Urothelium cell line (cell line): ENCODE measurements around the gene TUBGCP4.
A peak's percentile ranks its signal among the peaks of the same experiment; 100 is the strongest.
"Not testable (repeated sequence)": the region's sequence is repeated elsewhere in the genome, so short reads cannot be mapped to it uniquely, and the experiment has no call there.

Experiments used
- DNase-seq: peaks from one replicate; pipeline ENCODE4 v3.0.0; 2011; ENCODE audit warnings: low spot score, mixed read lengths
- FAIRE-seq: peaks from 2 replicates; lab custom pipeline; 2011; peaks lifted over from hg19 to GRCh38; lab: Jason Lieb, UNC

Gene TUBGCP4, protein sequence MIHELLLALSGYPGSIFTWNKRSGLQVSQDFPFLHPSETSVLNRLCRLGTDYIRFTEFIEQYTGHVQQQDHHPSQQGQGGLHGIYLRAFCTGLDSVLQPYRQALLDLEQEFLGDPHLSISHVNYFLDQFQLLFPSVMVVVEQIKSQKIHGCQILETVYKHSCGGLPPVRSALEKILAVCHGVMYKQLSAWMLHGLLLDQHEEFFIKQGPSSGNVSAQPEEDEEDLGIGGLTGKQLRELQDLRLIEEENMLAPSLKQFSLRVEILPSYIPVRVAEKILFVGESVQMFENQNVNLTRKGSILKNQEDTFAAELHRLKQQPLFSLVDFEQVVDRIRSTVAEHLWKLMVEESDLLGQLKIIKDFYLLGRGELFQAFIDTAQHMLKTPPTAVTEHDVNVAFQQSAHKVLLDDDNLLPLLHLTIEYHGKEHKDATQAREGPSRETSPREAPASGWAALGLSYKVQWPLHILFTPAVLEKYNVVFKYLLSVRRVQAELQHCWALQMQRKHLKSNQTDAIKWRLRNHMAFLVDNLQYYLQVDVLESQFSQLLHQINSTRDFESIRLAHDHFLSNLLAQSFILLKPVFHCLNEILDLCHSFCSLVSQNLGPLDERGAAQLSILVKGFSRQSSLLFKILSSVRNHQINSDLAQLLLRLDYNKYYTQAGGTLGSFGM

GRCh38 chr15:43370975-43371974 is at the start of gene TUBGCP4, which contains the start of gene ZSCAN29:
TUBGCP4 (plus strand) TSS chr15:43371101; CDS start chr15:43371355, 254 bp downstream.
ZSCAN29 (minus strand) TSS chr15:43371043; CDS start chr15:43369913, 1,130 bp downstream.
- DNase-seq (peak; percentile 97), FAIRE-seq (no peak)

GRCh38 chr15:43325039-43325684 is 45.7 kb upstream of the TUBGCP4 start:
- FAIRE-seq, result no peak

GRCh38 chr15:43329217-43329959 is 41.5 kb upstream of the TUBGCP4 start:
- peak; percentile 14 for DNase-seq
- FAIRE-seq, result peak; percentile 23

More at GRCh38 chr15:43325039-43325684, 45.7 kb upstream of the TUBGCP4 start:
- DNase-seq, result no peak

DNA sequence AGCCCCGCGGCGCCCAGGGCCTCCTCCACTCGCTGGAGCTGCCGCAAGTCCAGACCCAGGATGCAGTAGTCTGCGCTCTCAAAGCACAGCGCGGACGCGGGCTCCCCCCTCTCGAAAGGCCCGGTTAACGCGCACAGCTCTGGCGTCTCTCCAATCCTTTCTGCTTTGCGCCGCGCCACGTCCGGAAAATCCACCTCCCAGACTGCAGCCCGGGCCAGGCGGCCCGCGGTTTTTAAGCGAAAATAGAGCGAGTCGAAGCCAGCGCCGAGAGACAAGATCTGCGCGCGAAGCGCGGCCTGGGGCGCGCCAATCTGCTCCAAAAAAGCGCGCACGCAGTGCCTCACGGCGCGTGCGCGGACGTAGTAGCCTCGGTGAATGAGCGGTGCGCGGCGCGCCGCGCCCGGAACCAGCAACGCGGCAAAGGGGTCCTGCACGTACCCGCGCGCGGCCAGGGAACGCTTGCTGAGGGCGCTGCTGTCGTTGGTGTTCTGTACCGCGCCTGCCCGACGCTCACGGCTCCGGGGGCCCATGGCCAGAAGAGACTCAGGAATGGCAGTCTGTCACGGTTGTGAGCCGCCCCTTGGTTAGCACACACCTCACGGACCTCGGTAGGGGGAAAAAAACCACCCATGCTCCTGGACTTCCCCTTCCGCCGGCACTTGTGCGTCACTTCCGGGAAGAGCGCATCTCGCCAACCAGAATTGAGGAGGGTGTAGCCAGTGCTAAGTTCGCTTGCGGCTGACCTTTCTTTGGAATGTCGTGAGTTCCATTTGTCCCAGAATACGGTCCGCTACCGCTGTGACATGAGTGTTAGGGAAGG is 40.7 kb upstream of the TUBGCP4 start, which contains the start of gene LCMT2:
TSS of gene LCMT2 (minus strand) at position 614 of the 820 bp plus-strand sequence. CDS start at position 530, 84 bp downstream.
- peak; percentile 93 for DNase-seq
- FAIRE-seq, result peak; percentile 96

GRCh38 chr15:43330780-43331087 is 40.2 kb upstream of the TUBGCP4 start:
- no peak for FAIRE-seq
- no peak for DNase-seq

- FAIRE-seq, result peak; percentile 35
Measured at GRCh38 chr15:43346305-43346704, 24.6 kb upstream of the TUBGCP4 start.

DNA sequence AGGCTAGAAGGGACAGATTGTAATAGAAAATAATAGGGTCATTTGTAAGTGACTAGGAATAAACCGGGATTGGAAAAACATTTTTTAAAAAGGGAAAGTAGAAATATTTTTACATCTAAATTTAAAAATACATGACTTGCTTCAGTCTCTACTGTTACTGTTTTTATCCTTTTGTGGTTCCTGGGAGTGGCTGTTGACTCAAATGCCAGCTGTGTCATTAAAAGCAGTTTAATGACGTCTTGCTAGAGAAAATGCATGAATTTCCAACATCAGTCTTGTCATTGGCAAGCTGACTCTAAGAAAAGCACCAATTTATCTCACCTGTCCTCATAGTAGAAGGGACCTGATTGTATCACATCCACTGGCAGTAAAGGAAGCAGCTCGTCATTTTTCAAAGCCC is 23.8 kb upstream of the TUBGCP4 start:
- no peak for DNase-seq
- FAIRE-seq, result no peak

More at GRCh38 chr15:43346305-43346704, 24.6 kb upstream of the TUBGCP4 start:
- no peak for DNase-seq

DNA sequence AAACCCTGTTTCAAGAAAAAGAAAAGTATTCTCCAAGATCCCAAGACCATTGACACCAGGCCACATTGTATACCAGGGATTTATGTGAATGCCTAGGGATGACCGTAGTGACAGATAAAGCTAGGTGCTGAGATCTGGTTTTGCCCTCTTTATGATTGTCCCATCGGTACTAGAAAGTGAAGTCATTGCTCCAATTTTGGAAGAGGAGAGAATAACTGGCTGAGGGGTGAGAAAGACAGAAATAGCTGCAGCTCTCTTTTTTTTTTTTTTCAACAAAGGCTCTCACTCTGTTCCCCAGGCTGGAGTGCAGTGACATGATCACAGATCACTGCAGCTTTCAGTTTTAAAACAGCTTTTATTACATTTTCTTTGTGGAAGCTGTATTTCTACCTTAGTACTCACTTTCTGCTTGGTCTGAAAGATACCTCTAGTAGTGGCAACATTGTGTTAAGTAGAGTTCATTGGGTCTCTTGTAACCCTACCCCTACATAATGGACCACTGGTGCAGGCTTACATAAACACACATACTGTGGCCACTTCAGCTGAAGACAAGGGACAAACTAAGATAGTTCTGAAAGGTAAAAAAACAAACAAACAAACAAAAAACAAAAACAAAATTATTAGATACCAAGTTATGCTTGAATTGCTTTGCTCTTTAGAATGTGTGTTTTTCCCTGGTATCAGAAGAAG is 18.1 kb upstream of the TUBGCP4 start:
- no peak for FAIRE-seq
- DNase-seq, result no peak

DNA sequence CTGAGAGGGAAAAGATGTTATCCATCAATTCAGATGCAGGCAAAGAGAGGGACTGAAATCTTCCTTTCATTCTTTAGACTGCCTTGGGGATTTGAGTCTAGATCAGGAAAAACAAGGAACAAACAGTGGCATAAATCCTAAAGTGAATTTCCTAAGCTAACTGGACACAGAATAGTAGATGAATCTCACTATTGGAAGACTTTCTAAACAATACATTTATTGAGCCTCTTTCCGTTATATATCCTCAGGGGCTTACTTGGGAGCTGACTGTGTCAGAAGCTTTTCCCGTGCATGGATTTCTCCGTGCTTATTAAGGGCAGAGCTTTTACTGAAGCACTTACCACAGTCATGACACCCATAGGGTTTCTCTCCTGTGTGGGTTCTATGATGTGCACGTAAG is 10.1 kb upstream of the TUBGCP4 start:
- FAIRE-seq, result no peak
- no peak for DNase-seq

GRCh38 chr15:43361313-43361903 is 9.5 kb upstream of the TUBGCP4 start:
- FAIRE-seq, result no peak
- no peak for DNase-seq

GRCh38 chr15:43370310-43370974 is 459 bp upstream of the TUBGCP4 start:
- peak; percentile 27 for DNase-seq
- FAIRE-seq, result no peak

DNA sequence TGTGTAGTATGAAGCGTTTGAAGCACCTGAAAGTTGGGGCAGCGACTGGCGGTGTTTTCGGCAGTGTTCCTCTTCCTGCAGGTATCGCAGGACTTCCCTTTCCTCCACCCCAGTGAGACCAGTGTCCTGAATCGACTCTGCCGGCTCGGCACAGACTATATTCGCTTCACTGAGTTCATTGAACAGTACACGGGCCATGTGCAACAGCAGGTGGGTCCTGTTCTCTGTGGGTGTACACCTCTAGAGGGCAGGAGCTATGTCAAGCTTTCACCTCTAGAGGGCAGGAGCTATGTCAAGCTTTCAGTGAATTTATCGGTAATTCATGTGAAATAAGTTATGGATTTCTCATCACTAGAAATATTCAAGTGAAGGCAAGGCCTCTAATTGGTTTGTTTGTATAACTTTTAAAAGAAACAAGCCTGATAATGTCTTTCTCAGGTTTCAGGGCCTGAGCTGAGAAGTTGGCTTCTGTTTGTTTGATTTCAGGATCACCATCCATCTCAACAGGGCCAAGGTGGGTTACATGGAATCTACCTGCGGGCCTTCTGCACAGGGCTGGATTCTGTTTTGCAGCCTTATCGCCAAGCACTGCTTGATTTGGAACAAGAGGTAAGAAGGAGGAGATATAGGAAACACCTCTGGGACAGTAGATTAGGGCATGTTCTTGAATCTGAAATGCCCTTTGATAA is 5.3 kb downstream of the TUBGCP4 start:
- no peak for FAIRE-seq
- DNase-seq, result peak; percentile 39

DNA sequence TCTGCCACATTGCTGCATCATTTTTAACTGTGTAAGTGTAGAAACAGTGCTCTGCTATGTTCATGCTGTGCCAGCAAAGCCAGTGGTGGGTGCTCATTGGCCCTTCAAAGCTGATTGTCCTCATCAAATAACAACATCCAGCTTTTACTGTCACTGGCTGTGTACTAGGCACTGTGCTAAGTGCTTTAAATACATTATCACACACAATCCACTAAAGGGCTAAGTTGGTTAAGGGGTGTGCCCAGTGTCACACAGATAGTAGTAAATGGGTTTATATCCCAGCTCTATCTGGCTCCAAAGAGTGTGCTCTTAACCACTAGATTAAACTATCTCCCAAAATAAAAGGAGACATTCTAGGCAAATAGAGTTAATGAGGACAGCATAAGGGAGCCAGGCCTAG is 7.7 kb downstream of the TUBGCP4 start:
- no peak for FAIRE-seq
- DNase-seq, result no peak

DNA sequence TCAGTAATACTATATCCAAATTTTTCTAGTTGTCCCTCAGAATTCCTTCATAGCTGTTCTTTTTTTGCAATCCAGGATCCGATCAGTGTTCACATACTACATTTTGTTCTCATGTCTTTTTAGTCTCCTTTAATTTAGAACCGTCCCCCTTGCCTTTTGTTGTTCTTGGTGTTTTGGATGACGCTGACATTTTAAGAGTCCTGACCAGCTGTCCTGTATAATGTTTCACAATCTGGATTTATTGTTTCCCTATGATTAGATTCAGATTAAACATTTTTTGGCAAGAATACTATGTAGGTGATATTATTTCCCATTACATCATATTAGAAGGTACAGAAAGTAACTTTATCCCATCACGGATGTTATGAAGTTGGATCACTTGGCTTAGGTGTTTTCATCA is 11.4 kb downstream of the TUBGCP4 start:
- no peak for FAIRE-seq
- DNase-seq, result no peak

- DNase-seq, result no peak
- no peak for FAIRE-seq
Measured at GRCh38 chr15:43383070-43383469, 12.2 kb downstream of the TUBGCP4 start.

DNA sequence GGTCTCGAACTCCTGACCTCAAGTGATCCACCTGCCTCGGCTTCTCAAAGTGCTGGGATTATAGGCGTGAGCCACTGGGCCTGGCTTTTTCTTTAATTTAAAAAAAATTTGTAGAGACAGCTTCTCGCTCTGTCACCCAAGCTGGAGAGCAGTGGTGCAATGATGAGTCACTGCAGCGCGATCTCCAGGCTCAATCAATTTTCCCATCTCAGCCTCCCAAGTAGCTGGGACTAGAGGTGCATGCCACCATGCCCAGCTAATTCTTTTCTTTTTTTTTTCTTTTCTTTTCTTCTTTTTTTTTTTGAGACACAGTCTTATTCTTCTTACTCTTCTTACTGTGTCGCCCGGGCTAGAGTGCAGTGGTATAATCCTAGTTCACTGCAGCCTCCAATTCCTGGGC is 19.8 kb downstream of the TUBGCP4 start:
- FAIRE-seq (no peak), DNase-seq (no peak)

- not testable (repeated sequence) for DNase-seq, FAIRE-seq
Measured at GRCh38 chr15:43393592-43393991, 22.7 kb downstream of the TUBGCP4 start.
